OCI-LY7 (cell line): Measurements from ENCODE around the gene SMYD3. TPM values are rescaled to one million over a fixed set of nuclear protein-coding genes. Genes with fewer than 3 reads are reported as not detected.

Experiments
- BruUV-seq: library from RNA; stranded (reverse); fragments of 400-500 nt; replicated peaks from 2 replicates; lab custom pipeline; 2021; lab: Mats Ljungman, UMichigan
- CTCF ChIA-PET: fragments of 300-600 bp; sonication (Branson Sonifier 250); formaldehyde crosslinking; loops from one replicate; lab custom pipeline; 2022; ENCODE audit warnings: antibody characterized with exemption; ENCODE audit not compliant: unreplicated experiment; lab: Charles Lee
- POLR2A ChIA-PET: fragments of 300-600 bp; sonication (Branson Sonifier 250); formaldehyde crosslinking; loops from one replicate; lab custom pipeline; 2022; ENCODE audit warnings: antibody characterized with exemption; lab: Charles Lee
- DNase-seq: peaks from one replicate; pipeline ENCODE4 v3.0.0-alpha.2; 2015; ENCODE audit warnings: low spot score
- H2AFZ ChIP-seq: fragments of 200-600 bp; sonication (generic), shearing (Covaris generic); 2 replicates; pipeline ENCODE4 v1.6.1; 2014; ENCODE audit warnings: mild to moderate bottlenecking, antibody characterized with exemption, low read length, moderate library complexity
- H3K27ac ChIP-seq: fragments of 200-600 bp; sonication (generic); 2 replicates; pipeline ENCODE4 v1.5.1; 2014; ENCODE audit warnings: mixed run types, low read depth, mild to moderate bottlenecking, moderate library complexity, low read length, inconsistent platforms; ENCODE audit not compliant: poor library complexity, severe bottlenecking
- H3K36me3 ChIP-seq: fragments of 200-600 bp; sonication (generic); 2 replicates; pipeline ENCODE4 v1.6.1; 2014; ENCODE audit warnings: mild to moderate bottlenecking, antibody characterized with exemption, low read length, moderate library complexity, mixed read lengths; ENCODE audit not compliant: insufficient read depth
- H3K4me1 ChIP-seq: fragments of 200-600 bp; sonication (generic); 2 replicates; pipeline ENCODE4 v1.5.1; 2014; ENCODE audit warnings: mild to moderate bottlenecking, low read length; ENCODE audit not compliant: insufficient read depth, poor library complexity, severe bottlenecking
- H3K4me2 ChIP-seq: fragments of 200-600 bp; sonication (generic); 2 replicates; pipeline ENCODE4 v1.6.1; 2014; ENCODE audit warnings: mild to moderate bottlenecking, low read length
- H3K4me3 ChIP-seq: fragments of 200-600 bp; sonication (generic); 2 replicates; pipeline ENCODE4 v1.5.1; 2014; ENCODE audit warnings: mild to moderate bottlenecking, low read depth, low read length; ENCODE audit not compliant: poor library complexity, severe bottlenecking
- H3K79me2 ChIP-seq: fragments of 200-600 bp; sonication (generic); 2 replicates; pipeline ENCODE4 v1.6.1; 2016; ENCODE audit warnings: low read depth, mild to moderate bottlenecking, low read length, moderate library complexity, mixed read lengths; ENCODE audit not compliant: insufficient read depth
- H3K9me2 ChIP-seq: fragments of 200-600 bp; sonication (generic); 2 replicates; pipeline ENCODE4 v1.6.1; 2016; ENCODE audit warnings: mild to moderate bottlenecking, low read length, mixed read lengths; ENCODE audit not compliant: insufficient read depth
- H3K9me3 ChIP-seq: fragments of 200-600 bp; sonication (generic); 2 replicates; pipeline ENCODE4 v1.6.1; 2014; ENCODE audit warnings: mild to moderate bottlenecking, mixed run types, low read length, mixed read lengths
- H4K20me1 ChIP-seq: fragments of 200-600 bp; sonication (generic); 2 replicates; pipeline ENCODE4 v1.6.1; 2014; ENCODE audit warnings: mild to moderate bottlenecking, antibody characterized with exemption, low read length, moderate library complexity, mixed read lengths; ENCODE audit not compliant: insufficient read depth
- EZH2phosphoT487 ChIP-seq: fragments of 200-600 bp; sonication (generic); IDR thresholded peaks from 2 replicates; pipeline ENCODE4 v1.6.1; 2018; ENCODE audit warnings: low read depth, borderline replicate concordance, mild to moderate bottlenecking, mixed run types, antibody characterized with exemption, low read length, moderate library complexity, mixed read lengths
- intact Hi-C: fragments of 100-400 bp; cut with micrococcal nuclease; formaldehyde crosslinking; loops from one replicate; pipeline ENCODE4 v1.10.0; 2022; ENCODE audit not compliant: unreplicated experiment
- total RNA-seq, 2 experiments: library from RNA; depleted of rRNA in 1 of 2; stranded (reverse); fragments of >200 nt in 1 of 2; shearing (Covaris generic) in 1 of 2; gene quantifications; 2 replicates each; pipeline ENCODE4 v1.2.3, GENCODE V29; 2014 to 2022
- TF ChIP-seq, protein P1 (sequence below): fragments of 200-600 bp; sonication (generic); conservative IDR thresholded peaks from 2 replicates; pipeline ENCODE4 v1.5.1; 2014; ENCODE audit warnings: mild to moderate bottlenecking, antibody characterized with exemption, low read length, moderate library complexity, mixed read lengths

Gene SMYD3
- total RNA-seq, 2 experiments from 2014 or later: 28.9 to 34.5 TPM

GRCh38 chr1:246275036-246275435, 232.0 kb downstream of the SMYD3 start:
- no peak for DNase-seq
- Histone ChIP-seq H4K20me1 (no peaks in the 10 kb centered on the region), H3K9me2 (no peaks in the 10 kb centered on the region), H2AFZ (no peak overlapping the region), H3K4me2 (no peak overlapping the region), H3K27ac (no peak overlapping the region), H3K4me3 (no peak overlapping the region), H3K79me2 (no peaks in the 10 kb centered on the region), H3K36me3 (no peaks in the 10 kb centered on the region), H3K4me1 (no peaks in the 10 kb centered on the region), H3K9me3 (no peaks in the 10 kb centered on the region)
- TF ChIP-seq, protein P1, sequence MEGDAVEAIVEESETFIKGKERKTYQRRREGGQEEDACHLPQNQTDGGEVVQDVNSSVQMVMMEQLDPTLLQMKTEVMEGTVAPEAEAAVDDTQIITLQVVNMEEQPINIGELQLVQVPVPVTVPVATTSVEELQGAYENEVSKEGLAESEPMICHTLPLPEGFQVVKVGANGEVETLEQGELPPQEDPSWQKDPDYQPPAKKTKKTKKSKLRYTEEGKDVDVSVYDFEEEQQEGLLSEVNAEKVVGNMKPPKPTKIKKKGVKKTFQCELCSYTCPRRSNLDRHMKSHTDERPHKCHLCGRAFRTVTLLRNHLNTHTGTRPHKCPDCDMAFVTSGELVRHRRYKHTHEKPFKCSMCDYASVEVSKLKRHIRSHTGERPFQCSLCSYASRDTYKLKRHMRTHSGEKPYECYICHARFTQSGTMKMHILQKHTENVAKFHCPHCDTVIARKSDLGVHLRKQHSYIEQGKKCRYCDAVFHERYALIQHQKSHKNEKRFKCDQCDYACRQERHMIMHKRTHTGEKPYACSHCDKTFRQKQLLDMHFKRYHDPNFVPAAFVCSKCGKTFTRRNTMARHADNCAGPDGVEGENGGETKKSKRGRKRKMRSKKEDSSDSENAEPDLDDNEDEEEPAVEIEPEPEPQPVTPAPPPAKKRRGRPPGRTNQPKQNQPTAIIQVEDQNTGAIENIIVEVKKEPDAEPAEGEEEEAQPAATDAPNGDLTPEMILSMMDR: no peak
- TF ChIP-seq EZH2phosphoT487: no peak
- POLR2A ChIA-PET: no interaction called here
- intact Hi-C loops: no loop called here
- CTCF ChIA-PET: no interaction called here
- BruUV-seq: no TSS peak

- Histone ChIP-seq H3K9me2 (no peaks in the 10 kb centered on the region), H3K27ac (no peak overlapping the region), H3K79me2 (no peaks in the 10 kb centered on the region), H2AFZ (no peak overlapping the region), H3K4me1 (no peaks in the 10 kb centered on the region), H3K9me3 (no peaks in the 10 kb centered on the region), H3K4me2 (no peak overlapping the region), H4K20me1 (no peaks in the 10 kb centered on the region), H3K36me3 (no peaks in the 10 kb centered on the region), H3K4me3 (no peak overlapping the region)
- CTCF ChIA-PET: no interaction called here
- POLR2A ChIA-PET: interaction anchor here (1.3 kb wide), 1 partner anchor 10 kb away, joined by 4 read pairs; no protein-coding TSS in a partner anchor
- DNase-seq: no peak
- intact Hi-C loops: no loop called here
- TF ChIP-seq EZH2phosphoT487: no peak
- TF ChIP-seq, protein P1: no peak
- BruUV-seq: no TSS peak
These were observed 232.9 kb downstream of the SMYD3 start for GRCh38 chr1:246274186-246274585.

DNA sequence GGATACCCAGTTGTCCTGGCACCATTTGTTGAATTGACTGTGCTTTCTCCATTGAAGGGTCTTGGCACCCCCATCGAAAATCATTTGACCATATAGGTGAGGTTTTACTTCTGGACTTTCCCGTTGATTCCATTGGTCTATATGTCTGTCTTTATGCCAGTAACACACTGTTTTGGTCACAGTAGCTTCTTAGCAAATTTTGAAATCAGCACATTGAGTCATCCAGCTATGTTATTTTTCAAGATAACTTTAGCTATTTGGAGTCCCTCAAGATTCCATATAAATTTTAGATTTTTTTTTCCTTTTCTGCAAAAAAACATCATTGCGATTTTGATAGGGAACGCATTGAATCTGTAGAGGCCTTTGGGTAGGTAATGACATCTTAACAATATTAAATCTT, 235.6 kb downstream of the SMYD3 start:
- ChIA-PET CTCF (no interaction called here), POLR2A (interaction anchor here (0.9 kb wide), 1 partner anchor 23 kb away, joined by 5 read pairs; no protein-coding TSS in a partner anchor)
- Histone ChIP-seq H3K79me2 (no peaks in the 10 kb centered on the region), H3K4me3 (no peak overlapping the region), H4K20me1 (no peaks in the 10 kb centered on the region), H2AFZ (no peak overlapping the region), H3K9me3 (no peaks in the 10 kb centered on the region), H3K27ac (no peak overlapping the region), H3K4me2 (no peak overlapping the region), H3K36me3 (no peaks in the 10 kb centered on the region), H3K9me2 (no peaks in the 10 kb centered on the region), H3K4me1 (no peaks in the 10 kb centered on the region)
- TF ChIP-seq, protein P1: no peak
- no peak for TF ChIP-seq EZH2phosphoT487
- no TSS peak for BruUV-seq
- intact Hi-C loops: no loop called here
- no peak for DNase-seq
